A549 treated with AZD9567 at 1 μM for 4 hours (cell line): ENCODE measurements around the gene KLHL15. TPM values are rescaled to one million over a fixed set of nuclear protein-coding genes. Genes with fewer than 3 reads are reported as not detected.

Experiments
- total RNA-seq: library from RNA; stranded (reverse); fragments of 200-300 nt; extraction: Qiagen RNA extraction; gene quantifications from 5 replicates; pipeline ENCODE4 v1.2.3, GENCODE V29; 2022; ENCODE audit not compliant: insufficient read depth

The KLHL15 gene
- total RNA-seq = 3.5 to 4.5 TPM (median 4.2 TPM) in 5 replicates

GRCh38 chrX:24027086-24027485 lies at the start of gene KLHL15:
KLHL15 (minus strand) TSS chrX:24027186; CDS start chrX:24006693, 20,493 bp downstream.

GRCh38 chrX:24054182-24055042 lies 27.4 kb upstream of the KLHL15 start, which contains the start of gene EIF2S3:
EIF2S3 (plus strand) TSS chrX:24054956; CDS start chrX:24054969, 13 bp downstream.

Other genes starting within 250 kb of the KLHL15 start
- gene SAT1, start 244.0 kb downstream of the KLHL15 start, total RNA-seq = 346 to 445 TPM (median 409 TPM) in 5 replicates
- 24.5 to 38.3 TPM (median 30.7 TPM) in 5 replicates for gene APOO, start 119.2 kb downstream of the KLHL15 start, total RNA-seq
- 0.06 to 0.17 TPM (median 0.13 TPM) in 3 of 5 replicates, not detected in the others for gene CXorf58, start 119.2 kb downstream of the KLHL15 start, total RNA-seq
- 120 to 169 TPM (median 125 TPM) in 5 replicates for gene EIF2S3, start 27.8 kb upstream of the KLHL15 start, total RNA-seq
- 6.6 to 14.5 TPM (median 8.1 TPM) in 5 replicates for gene ZFX, start 122.5 kb upstream of the KLHL15 start, total RNA-seq